GM12865 (cell line): ENCODE results near the gene RPS4Y1.
"Not testable (repeated sequence)": the region's sequence is repeated elsewhere in the genome, so short reads cannot be mapped to it uniquely, and the experiment has no call there.

ENCODE experiments used
- DNase-seq: peaks from one replicate; pipeline ENCODE4 v3.0.0; 2010; ENCODE audit warnings: low read depth
- H3K4me3 ChIP-seq: 2 replicates; pipeline ENCODE4 v1.5.1; 2011; ENCODE audit warnings: mild to moderate bottlenecking, low read depth, low read length, control low read depth
- CTCF ChIP-seq: IDR thresholded peaks from 2 replicates; pipeline ENCODE4 v1.5.1; 2011; ENCODE audit warnings: low read length, control low read depth, low read depth, inconsistent platforms; ENCODE audit not compliant: insufficient read depth; ENCODE audit errors: missing control alignments

RPS4Y1 gene

GRCh38 chrY:2841471-2841893, at the start of gene RPS4Y1:
Gene RPS4Y1, plus strand, starts transcription at chrY:2841602. Its CDS starts 23 bp downstream, at chrY:2841625.
- H3K4me3 ChIP-seq = no peak within 1 kb of the TSS
- DNase-seq = no peak

DNA sequence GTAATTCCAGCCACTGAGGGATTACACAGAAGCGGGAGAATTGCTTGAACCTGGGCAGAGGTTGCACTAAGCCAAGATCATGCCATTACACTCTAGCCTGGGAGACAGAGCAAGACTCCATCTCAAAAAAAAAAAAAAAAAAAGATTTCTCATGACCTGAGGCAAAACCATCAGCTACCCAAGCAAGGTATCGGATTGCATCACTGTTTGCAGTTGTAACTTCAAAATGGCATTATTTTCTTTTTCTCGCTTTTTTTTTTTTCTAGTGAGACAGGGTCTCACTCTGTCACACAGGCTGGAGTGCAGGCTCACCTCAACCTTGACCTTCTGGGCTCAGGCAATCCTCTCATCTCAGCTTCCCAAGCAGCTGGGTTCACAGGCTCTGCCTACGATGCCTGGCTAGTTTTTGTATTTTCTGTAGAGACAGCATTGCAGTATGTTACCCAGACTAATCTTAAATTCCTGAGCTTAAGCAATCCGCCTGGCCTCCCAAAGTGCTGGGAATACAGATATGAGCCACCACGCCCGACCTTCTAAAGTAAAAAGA, 44.4 kb upstream of the RPS4Y1 start:
- no peak for TF ChIP-seq CTCF
- DNase-seq = no peak
- H3K4me3 ChIP-seq = no peak overlapping the region

More at GRCh38 chrY:2841471-2841893, at the start of gene RPS4Y1:
- no peak for TF ChIP-seq CTCF

- no peak for DNase-seq
- no peak overlapping the region for H3K4me3 ChIP-seq
- no peak for TF ChIP-seq CTCF
Measured at GRCh38 chrY:2797991-2798390, 43.4 kb upstream of the RPS4Y1 start.

DNA sequence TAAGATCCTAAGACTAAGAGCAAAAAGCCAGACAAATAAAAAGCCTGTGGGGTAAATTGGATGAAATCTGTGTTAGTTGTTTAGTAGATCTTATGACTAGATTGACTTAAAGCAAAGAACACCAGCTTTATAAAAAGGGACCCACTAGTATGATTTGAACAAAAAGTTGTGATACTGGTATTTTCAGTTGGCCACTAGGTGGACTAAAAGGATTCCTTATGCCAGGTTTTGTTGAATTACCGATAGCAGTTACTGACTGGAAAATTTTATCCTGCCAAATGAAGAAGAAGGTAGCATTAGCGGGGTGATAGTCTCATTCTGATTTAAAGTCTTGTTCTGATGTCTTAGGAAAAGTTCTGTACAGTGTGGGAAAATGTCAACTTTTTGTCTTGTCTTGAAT, 41.2 kb upstream of the RPS4Y1 start:
- DNase-seq = no peak
- no peak for TF ChIP-seq CTCF
- no peak overlapping the region for H3K4me3 ChIP-seq

DNA sequence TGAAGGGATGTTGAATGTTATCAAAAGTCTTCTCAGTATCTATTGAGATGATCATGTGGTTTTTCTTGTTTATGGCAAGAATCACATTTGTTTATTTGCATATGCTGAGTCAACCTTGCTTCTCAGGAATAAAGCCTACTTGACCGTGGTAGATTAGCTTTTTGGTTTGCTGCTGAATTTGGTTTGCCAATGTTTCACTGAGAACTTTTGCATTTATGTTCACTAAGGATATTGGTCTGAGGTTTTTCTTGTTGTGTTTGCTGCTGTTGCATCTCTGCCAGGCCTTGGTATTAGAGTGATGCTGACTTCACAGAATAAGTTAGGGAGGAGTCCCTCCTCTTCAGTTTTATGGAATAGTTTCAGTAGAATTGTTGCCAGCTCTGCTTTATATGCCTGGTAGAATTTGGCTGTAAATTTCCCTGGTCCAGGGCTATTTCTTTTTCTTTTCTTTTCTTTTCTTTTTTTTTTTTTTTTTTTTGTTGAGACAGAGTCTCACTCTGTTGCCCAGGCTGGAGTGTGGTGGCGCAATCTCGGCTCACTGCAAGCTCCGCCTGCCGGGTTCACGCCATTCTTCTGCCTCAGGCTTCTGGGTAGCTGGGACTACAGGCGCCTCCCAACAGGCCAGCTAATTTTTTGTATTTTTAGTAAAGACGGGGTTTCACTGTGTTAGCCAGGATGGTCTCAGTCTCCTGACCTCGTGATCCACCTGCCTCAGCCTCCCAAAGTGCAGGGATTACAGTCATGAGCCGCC, 24.1 kb upstream of the RPS4Y1 start:
- not testable (repeated sequence) for DNase-seq, H3K4me3 ChIP-seq

- no peak for DNase-seq
- H3K4me3 ChIP-seq = no peak overlapping the region
- no peak for TF ChIP-seq CTCF
Measured at GRCh38 chrY:2824471-2824870, 16.9 kb upstream of the RPS4Y1 start.

DNA sequence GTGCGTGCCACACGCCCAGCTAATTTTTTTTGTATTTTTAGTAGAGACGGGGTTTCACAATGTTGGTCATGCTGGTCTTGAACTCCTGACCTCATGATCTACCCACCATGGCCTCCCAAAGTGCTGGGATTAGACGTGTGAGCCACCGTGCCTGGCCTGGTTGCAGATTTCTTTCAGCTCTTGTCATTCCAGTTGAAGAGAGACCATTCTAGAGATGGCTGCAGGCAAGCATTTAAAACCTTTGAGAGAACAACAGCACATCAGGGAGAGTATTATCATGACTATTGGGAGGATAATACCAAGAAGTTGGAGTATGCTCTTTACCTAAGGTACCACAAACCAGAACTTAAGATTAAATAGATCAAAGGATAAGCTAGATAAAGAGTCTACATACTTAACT, 12.9 kb upstream of the RPS4Y1 start:
- TF ChIP-seq CTCF = no peak
- no peak for DNase-seq

More for the DNA sequence above, 12.9 kb upstream of the RPS4Y1 start:
- H3K4me3 ChIP-seq = no peak overlapping the region
